Measurements from ENCODE around the gene COMP. TPM values are rescaled to one million over a fixed set of nuclear protein-coding genes. Genes with fewer than 3 reads are reported as not detected.

COMP gene
- polyA plus RNA-seq, 1 donor (not counting 4 experiments of a cell fraction or from before 2014, with no cell fraction given): not detected

DNA sequence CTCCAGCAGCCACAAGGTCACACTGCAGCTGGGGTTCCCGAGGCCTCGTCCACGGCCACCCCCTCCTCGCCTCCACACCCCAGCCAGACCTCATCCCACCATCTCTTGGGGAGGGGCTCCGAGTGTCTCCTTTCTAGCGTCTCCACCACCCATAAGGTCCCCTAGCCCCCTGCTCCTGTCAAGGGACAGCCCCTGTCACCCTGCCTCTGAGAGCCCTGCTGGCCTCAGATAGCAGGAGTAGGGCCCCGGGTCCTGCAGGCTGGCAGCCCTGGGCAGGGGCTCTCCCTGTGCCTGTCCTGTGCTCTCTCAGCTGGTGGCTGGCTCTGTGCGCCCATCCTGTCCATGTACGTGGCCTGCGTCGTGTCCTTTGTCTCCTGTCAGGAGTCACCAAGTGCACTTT is 17.0 kb downstream of the COMP start:
- Histone ChIP-seq H3K9me1 (ENCODE audit: control insufficient read depth, extremely low read depth, insufficient read depth, low read length) (no peaks in the 10 kb centered on the region), H3K9ac (ENCODE audit: control insufficient read depth, extremely low read depth, insufficient read depth, low read length) (no peak overlapping the region), H3K27me3 (ENCODE audit: control insufficient read depth, extremely low read depth, insufficient read depth, low read length) (no peaks in the 10 kb centered on the region), H3K79me2 (ENCODE audit: control insufficient read depth, insufficient read depth, low read length) (no peaks in the 10 kb centered on the region), H3K27ac (ENCODE audit: control insufficient read depth, insufficient read depth, low read length) (no peak overlapping the region), H3K4me2 (ENCODE audit: control insufficient read depth, extremely low read depth, insufficient read depth, low read depth, low read length) (no peak overlapping the region), H2AFZ (ENCODE audit: control insufficient read depth, low read length) (no peak overlapping the region), H3K36me3 (ENCODE audit: control insufficient read depth in 2 of 2, extremely low read depth in 1 of 2, insufficient read depth in 2 of 2, low read length in 2 of 2) (no peaks in the 10 kb centered on the region), H4K20me1 (ENCODE audit: control insufficient read depth, extremely low read depth, insufficient read depth, low read length) (peaks cover 2% of the 10 kb centered on the region), H3K4me1 (ENCODE audit: control insufficient read depth, extremely low read depth, insufficient read depth, low read length) (peaks cover 18% of the 10 kb centered on the region), H3K4me3 (ENCODE audit: control insufficient read depth in 2 of 3, extremely low read depth in 1 of 3, insufficient read depth in 2 of 3, low read depth in 1 of 3, low read length in 3 of 3) (no peak overlapping the region), H3K9me3 (ENCODE audit: control insufficient read depth, low read depth, low read length) (no peaks in the 10 kb centered on the region)
- dilution Hi-C loops (cut with MboI; ENCODE audit: extremely low pct_ligation_motif_present, low sequenced_read_pairs): no loop called here
- DNase-seq (ENCODE audit: low read depth, low spot score): no peak
- TF ChIP-seq, protein P1, sequence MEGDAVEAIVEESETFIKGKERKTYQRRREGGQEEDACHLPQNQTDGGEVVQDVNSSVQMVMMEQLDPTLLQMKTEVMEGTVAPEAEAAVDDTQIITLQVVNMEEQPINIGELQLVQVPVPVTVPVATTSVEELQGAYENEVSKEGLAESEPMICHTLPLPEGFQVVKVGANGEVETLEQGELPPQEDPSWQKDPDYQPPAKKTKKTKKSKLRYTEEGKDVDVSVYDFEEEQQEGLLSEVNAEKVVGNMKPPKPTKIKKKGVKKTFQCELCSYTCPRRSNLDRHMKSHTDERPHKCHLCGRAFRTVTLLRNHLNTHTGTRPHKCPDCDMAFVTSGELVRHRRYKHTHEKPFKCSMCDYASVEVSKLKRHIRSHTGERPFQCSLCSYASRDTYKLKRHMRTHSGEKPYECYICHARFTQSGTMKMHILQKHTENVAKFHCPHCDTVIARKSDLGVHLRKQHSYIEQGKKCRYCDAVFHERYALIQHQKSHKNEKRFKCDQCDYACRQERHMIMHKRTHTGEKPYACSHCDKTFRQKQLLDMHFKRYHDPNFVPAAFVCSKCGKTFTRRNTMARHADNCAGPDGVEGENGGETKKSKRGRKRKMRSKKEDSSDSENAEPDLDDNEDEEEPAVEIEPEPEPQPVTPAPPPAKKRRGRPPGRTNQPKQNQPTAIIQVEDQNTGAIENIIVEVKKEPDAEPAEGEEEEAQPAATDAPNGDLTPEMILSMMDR (optimal IDR thresholded peaks at IDR 0.05 in 1 of 3, IDR thresholded peaks at IDR 0.05 in 1 of 3, conservative IDR thresholded peaks at IDR 0.05 in 1 of 3; ENCODE audit: extremely low read depth in 1 of 3, insufficient read depth in 2 of 3, low read length in 3 of 3): no peak
- no peak for TF ChIP-seq EZH2 (IDR thresholded peaks at IDR 0.05; ENCODE audit: low read length)
- no peak for FAIRE-seq

DNA sequence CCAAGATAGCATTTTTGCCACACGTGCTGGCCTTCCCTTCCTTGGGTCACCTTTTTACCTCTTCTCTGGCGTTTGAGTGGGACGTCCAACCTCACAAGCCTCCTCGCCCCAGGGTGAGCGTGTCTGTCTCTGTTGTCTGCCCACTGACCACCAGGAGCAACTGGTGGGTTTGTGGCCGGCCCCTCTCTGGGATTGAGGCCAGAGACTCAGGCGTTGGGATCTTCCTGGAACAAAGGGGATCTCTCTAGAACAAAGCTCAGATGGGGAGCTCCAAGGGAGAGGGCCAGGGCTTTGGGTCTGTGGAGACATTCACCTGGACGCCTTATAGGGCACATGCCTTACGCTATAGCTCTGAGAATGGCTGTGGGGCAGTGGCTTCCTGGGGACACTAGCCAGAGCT is 17.4 kb downstream of the COMP start:
- peaks cover 18% of the 10 kb centered on the region for H3K4me1 ChIP-seq (ENCODE audit: control insufficient read depth, extremely low read depth, insufficient read depth, low read length)
- H3K27ac ChIP-seq (ENCODE audit: control insufficient read depth, insufficient read depth, low read length): no peak overlapping the region
- dilution Hi-C loops (cut with MboI; ENCODE audit: extremely low pct_ligation_motif_present, low sequenced_read_pairs): no loop called here
- FAIRE-seq (no peak), DNase-seq (ENCODE audit: low read depth, low spot score) (no peak)
- TF ChIP-seq, protein P1 (optimal IDR thresholded peaks at IDR 0.05 in 1 of 3, IDR thresholded peaks at IDR 0.05 in 1 of 3, conservative IDR thresholded peaks at IDR 0.05 in 1 of 3; ENCODE audit: extremely low read depth in 1 of 3, insufficient read depth in 2 of 3, low read length in 3 of 3): no peak
- no peak for TF ChIP-seq EZH2 (IDR thresholded peaks at IDR 0.05; ENCODE audit: low read length)
- no peak overlapping the region for H3K9ac ChIP-seq (ENCODE audit: control insufficient read depth, extremely low read depth, insufficient read depth, low read length)
- no peak overlapping the region for H3K4me3 ChIP-seq (ENCODE audit: control insufficient read depth in 2 of 3, extremely low read depth in 1 of 3, insufficient read depth in 2 of 3, low read depth in 1 of 3, low read length in 3 of 3)
- H3K27me3 ChIP-seq (ENCODE audit: control insufficient read depth, extremely low read depth, insufficient read depth, low read length): no peaks in the 10 kb centered on the region
- H3K36me3 ChIP-seq (ENCODE audit: control insufficient read depth in 2 of 2, extremely low read depth in 1 of 2, insufficient read depth in 2 of 2, low read length in 2 of 2): no peaks in the 10 kb centered on the region
- H3K9me3 ChIP-seq (ENCODE audit: control insufficient read depth, low read depth, low read length): no peaks in the 10 kb centered on the region
- no peak overlapping the region for H2AFZ ChIP-seq (ENCODE audit: control insufficient read depth, low read length)
- H3K9me1 ChIP-seq (ENCODE audit: control insufficient read depth, extremely low read depth, insufficient read depth, low read length): no peaks in the 10 kb centered on the region
- H3K4me2 ChIP-seq (ENCODE audit: control insufficient read depth, extremely low read depth, insufficient read depth, low read depth, low read length): no peak overlapping the region
- H3K79me2 ChIP-seq (ENCODE audit: control insufficient read depth, insufficient read depth, low read length): no peaks in the 10 kb centered on the region
- H4K20me1 ChIP-seq (ENCODE audit: control insufficient read depth, extremely low read depth, insufficient read depth, low read length): peaks cover 2% of the 10 kb centered on the region
